Measurements from ENCODE around the gene WIPF2.
A peak's percentile ranks its signal among the peaks of the same experiment; 100 is the strongest.

The WIPF2 gene

DNA sequence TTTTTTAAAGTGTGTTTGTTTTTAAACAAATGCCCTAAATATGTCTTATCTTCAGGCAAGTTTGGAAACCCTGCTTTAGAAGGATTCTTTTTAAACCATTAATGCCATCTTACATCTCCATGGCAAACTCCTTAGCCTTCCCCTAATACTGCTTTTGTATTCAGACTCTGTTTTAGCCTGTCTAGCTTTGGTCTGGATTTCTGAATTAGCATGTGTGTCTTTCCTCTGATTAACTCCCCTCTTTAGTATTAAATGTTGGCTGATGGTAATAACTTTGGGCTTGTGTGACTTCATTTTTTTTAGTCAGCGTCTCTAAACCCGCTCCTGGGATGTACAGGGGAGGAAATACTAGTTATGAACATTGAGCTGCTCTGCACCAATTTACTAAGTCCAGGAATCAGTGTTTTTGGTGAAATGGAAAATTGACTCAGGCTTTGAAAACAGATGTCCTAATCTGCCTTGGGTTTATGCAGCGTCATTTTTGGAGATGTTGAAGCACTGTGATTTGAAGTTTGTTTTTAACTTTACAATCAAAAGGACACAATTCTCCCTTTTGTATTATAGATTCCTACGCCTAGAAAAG is 22.2 kb downstream of the WIPF2 start:
- TF ChIP-seq, protein P1, sequence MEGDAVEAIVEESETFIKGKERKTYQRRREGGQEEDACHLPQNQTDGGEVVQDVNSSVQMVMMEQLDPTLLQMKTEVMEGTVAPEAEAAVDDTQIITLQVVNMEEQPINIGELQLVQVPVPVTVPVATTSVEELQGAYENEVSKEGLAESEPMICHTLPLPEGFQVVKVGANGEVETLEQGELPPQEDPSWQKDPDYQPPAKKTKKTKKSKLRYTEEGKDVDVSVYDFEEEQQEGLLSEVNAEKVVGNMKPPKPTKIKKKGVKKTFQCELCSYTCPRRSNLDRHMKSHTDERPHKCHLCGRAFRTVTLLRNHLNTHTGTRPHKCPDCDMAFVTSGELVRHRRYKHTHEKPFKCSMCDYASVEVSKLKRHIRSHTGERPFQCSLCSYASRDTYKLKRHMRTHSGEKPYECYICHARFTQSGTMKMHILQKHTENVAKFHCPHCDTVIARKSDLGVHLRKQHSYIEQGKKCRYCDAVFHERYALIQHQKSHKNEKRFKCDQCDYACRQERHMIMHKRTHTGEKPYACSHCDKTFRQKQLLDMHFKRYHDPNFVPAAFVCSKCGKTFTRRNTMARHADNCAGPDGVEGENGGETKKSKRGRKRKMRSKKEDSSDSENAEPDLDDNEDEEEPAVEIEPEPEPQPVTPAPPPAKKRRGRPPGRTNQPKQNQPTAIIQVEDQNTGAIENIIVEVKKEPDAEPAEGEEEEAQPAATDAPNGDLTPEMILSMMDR (conservative IDR thresholded peaks at IDR 0.05; ENCODE audit: low read length), result no peak
- DNase-seq (ENCODE audit: low read depth), result no peak
- no peak overlapping the region for H3K4me3 ChIP-seq (ENCODE audit: low read length)

DNA sequence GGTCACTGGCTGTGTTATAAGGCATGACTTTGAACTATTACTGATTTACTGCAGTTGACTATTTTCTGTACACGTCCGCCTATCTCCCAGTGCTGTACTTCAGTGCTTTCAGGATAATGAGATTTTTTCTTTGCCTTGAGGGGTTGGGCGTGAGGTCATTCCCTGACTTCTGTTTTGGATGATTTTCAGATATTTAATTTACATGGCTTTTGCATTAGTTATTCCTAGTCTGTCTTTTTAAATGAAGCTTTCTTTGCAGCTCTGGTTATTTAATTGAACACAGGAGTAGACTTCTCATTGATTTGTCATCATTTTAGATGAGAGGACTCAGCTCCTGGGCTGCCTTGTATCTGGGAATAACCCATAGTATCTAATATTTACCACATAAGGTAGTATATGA is 23.7 kb downstream of the WIPF2 start:
- H3K4me3 ChIP-seq (ENCODE audit: low read length), result no peak overlapping the region
- TF ChIP-seq, protein P1 (conservative IDR thresholded peaks at IDR 0.05; ENCODE audit: low read length), result no peak
- peak; percentile 46 for DNase-seq (ENCODE audit: low read depth)

DNA sequence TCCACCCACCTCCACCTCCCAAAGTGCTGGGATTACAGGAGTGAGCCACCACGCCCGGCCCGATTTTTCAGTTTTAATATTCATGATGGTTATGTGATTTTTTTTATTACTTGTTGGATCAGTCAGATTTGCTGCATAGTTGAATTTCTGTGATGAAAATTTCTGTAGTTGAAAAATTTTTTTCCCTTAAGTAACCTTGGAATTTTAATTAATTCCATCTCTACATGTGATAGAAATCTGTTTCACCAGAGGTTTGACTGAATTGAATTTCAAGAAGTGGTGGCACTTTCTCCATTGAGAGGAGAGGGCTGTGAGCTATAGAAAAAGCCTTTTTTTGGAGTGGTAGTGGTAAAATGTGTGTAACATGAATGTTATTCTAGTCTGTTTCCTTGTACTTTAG is 24.7 kb downstream of the WIPF2 start:
- DNase-seq (ENCODE audit: low read depth), result peak; percentile 60
- TF ChIP-seq, protein P1 (conservative IDR thresholded peaks at IDR 0.05; ENCODE audit: low read length), result no peak

DNA sequence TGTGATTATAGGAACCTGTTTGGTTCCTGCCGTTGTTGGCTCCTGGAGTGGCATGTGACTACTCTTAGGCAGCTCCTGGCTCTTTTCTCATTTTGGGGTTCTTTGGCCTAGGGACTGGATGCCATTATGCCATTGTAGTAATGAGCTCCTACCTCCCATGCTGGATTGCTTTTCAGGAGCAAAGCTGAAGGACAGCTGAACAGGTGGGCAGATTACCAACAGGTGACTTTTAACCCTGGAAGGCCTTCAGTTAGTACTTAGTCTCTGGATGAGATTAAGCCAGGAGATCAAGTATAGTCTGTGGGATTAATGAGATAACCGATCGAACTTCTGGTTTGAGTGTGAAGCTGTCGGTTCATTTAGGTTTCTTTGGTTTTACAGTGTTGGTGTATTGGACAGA is 25.2 kb downstream of the WIPF2 start:
- no peak for DNase-seq (ENCODE audit: low read depth)
- TF ChIP-seq, protein P1 (conservative IDR thresholded peaks at IDR 0.05; ENCODE audit: low read length), result no peak
- H3K4me3 ChIP-seq (ENCODE audit: low read length), result no peak overlapping the region

More for the DNA sequence above, 24.7 kb downstream of the WIPF2 start:
- peak overlapping the region; percentile 22 for H3K4me3 ChIP-seq (ENCODE audit: low read length)

DNA sequence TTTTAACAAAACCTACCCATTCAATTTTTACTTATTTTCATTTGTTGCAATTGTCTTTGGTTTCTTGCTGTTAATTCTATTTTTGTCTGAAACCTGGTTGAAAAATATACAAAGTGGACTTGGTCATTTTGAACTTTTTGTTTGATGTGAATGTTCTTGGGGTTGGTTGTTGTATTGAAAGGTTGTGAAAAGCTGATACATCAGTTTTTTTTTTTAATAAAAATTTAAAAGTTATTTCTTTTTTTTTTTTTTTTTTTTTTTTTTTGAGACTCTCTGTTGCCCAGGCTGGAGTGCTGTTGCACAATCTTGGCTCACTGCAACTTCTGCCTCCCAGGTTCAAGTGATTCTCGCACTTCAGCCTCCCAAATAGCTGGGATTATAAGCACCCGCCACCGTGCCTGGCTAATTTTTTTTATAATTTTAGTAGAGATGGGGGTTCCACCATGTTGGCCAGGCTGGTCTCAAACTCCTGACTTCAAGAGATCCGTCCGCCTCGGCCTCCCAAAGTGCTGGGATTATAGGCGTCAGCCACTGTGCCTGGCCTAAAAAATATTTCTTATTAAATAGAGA is 28.9 kb downstream of the WIPF2 start:
- no peak for DNase-seq (ENCODE audit: low read depth)

DNA sequence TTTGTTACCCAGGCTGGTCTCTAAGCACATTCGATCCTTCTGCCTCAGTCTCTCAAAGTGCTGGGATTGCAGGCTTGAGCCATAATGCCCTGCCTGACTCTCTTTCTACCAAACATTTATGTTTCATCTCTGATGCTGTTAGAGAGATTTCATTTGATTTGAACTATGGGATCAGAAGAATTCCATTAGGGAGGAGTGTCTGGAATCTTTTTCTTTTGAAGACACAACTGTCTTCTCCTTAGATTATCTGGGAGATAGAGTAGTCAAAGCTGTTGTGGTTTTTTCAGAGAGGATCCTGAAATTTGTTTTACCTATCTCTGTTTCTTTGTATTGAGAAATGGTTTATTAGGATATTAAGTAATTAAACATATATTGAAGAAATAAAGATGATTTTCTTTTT is 29.4 kb downstream of the WIPF2 start:
- no peak for DNase-seq (ENCODE audit: low read depth)
- no peak overlapping the region for H3K4me3 ChIP-seq (ENCODE audit: low read length)
- TF ChIP-seq, protein P1 (conservative IDR thresholded peaks at IDR 0.05; ENCODE audit: low read length), result no peak

More for the DNA sequence above, 28.9 kb downstream of the WIPF2 start:
- TF ChIP-seq, protein P1 (conservative IDR thresholded peaks at IDR 0.05; ENCODE audit: low read length), result no peak
- no peak overlapping the region for H3K4me3 ChIP-seq (ENCODE audit: low read length)

DNA sequence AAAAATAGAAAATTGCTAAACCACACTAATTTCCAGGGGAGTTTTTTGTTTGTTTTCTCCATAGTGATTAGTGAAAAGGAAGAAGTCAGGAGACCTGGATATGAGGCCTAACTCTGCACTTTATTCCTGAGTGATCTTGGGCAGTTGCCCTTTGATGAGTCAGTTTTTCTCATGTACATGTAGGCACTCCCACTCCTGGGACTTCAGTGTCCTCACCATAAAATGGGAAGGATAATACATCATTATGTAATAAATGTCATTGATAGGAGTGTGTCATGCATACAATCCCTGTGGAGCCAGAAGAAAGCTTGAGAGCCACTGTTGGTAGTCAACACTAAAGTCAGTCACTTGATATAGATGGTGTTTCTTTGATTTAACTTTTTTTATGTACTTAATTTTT is 32.5 kb downstream of the WIPF2 start:
- peak; percentile 88 for DNase-seq (ENCODE audit: low read depth)
- TF ChIP-seq, protein P1 (conservative IDR thresholded peaks at IDR 0.05; ENCODE audit: low read length), result no peak
- H3K4me3 ChIP-seq (ENCODE audit: low read length), result no peak overlapping the region

Data from AG10803 (cell line).